ENCODE data around the gene RPS15A. TPM values are rescaled to one million over a fixed set of nuclear protein-coding genes. Genes with fewer than 3 reads are reported as not detected.

Gene RPS15A
- total RNA-seq, 4 donors from 2014 or later, result 785 to 3,002 (median 2,111) TPM

- H3K36me3 ChIP-seq, result peaks cover 0 to 34% of the 10 kb centered on the region in 2 donors
- H3K27me3 ChIP-seq, result no peaks in the 10 kb centered on the region
- H3K9me3 ChIP-seq, result no peaks in the 10 kb centered on the region
- WGBS, 2 donors (ENCODE audit: low coverage in 1 of 2), result 0% methylated on average over 4 to 8 of the region's 8 CpGs
- peak overlapping the region; percentile 84 to 97 (median 94) for H3K27ac ChIP-seq
- TF ChIP-seq EP300 (IDR thresholded peaks at IDR 0.05), result no peak
- TF ChIP-seq CTCF (IDR thresholded peaks at IDR 0.05), result no peak
- no peak for TF ChIP-seq POLR2A (IDR thresholded peaks at IDR 0.05)
- TF ChIP-seq POLR2AphosphoS5 (IDR thresholded peaks at IDR 0.05), result no peak
- ATAC-seq, result no peak
- H3K4me1 ChIP-seq, result peaks cover 0 to 58% (median 14%) of the 10 kb centered on the region in 3 donors
- peak overlapping the region; percentile 73 to 90 for H3K4me3 ChIP-seq
Observed at GRCh38 chr16:18800293-18800692, 10.2 kb upstream of the RPS15A start.

GRCh38 chr16:18799500-18799899, 9.4 kb upstream of the RPS15A start:
- no peaks in the 10 kb centered on the region for H3K27me3 ChIP-seq
- TF ChIP-seq POLR2AphosphoS5 (IDR thresholded peaks at IDR 0.05) (no peak), CTCF (IDR thresholded peaks at IDR 0.05) (no peak), POLR2A (IDR thresholded peaks at IDR 0.05) (no peak), EP300 (IDR thresholded peaks at IDR 0.05) (no peak)
- H3K36me3 ChIP-seq, result peaks cover 3 to 42% of the 10 kb centered on the region in 2 donors
- H3K4me3 ChIP-seq, result peak overlapping the region in 1 of 2 donors; percentile 90
- H3K9me3 ChIP-seq, result no peaks in the 10 kb centered on the region
- WGBS, 2 donors (ENCODE audit: low coverage in 1 of 2), result 51 to 67% methylated on average over 3 of the region's 3 CpGs
- peaks cover 0 to 54% (median 14%) of the 10 kb centered on the region in 3 donors for H3K4me1 ChIP-seq
- no peak for ATAC-seq
- peak overlapping the region in 3 of 4 donors; percentile 24 to 97 (median 92) for H3K27ac ChIP-seq

- Histone ChIP-seq H3K27ac (no peak overlapping the region), H3K9me3 (no peaks in the 10 kb centered on the region), H3K4me1 (peaks cover 0 to 45% (median 14%) of the 10 kb centered on the region in 3 donors), H3K36me3 (peaks cover 3 to 59% of the 10 kb centered on the region in 2 donors), H3K27me3 (no peaks in the 10 kb centered on the region), H3K4me3 (no peak overlapping the region)
- WGBS, 2 donors (ENCODE audit: low coverage in 1 of 2), result 66 to 76% methylated on average over 4 of the region's 4 CpGs
- no peak for TF ChIP-seq CTCF (IDR thresholded peaks at IDR 0.05)
- TF ChIP-seq POLR2AphosphoS5 (IDR thresholded peaks at IDR 0.05), result no peak
- TF ChIP-seq POLR2A (IDR thresholded peaks at IDR 0.05), result no peak
- TF ChIP-seq EP300 (IDR thresholded peaks at IDR 0.05), result no peak
- no peak for ATAC-seq
Observed at GRCh38 chr16:18797746-18798145, 7.6 kb upstream of the RPS15A start.

GRCh38 chr16:18796377-18796776, 6.2 kb upstream of the RPS15A start:
- Histone ChIP-seq H3K4me3 (no peak overlapping the region), H3K27ac (no peak overlapping the region), H3K4me1 (peaks cover 0 to 37% (median 9%) of the 10 kb centered on the region in 3 donors), H3K9me3 (no peaks in the 10 kb centered on the region), H3K36me3 (peaks cover 3 to 71% of the 10 kb centered on the region in 2 donors), H3K27me3 (no peaks in the 10 kb centered on the region)
- TF ChIP-seq POLR2AphosphoS5 (IDR thresholded peaks at IDR 0.05), result no peak
- no peak for TF ChIP-seq EP300 (IDR thresholded peaks at IDR 0.05)
- TF ChIP-seq POLR2A (IDR thresholded peaks at IDR 0.05), result no peak
- TF ChIP-seq CTCF (IDR thresholded peaks at IDR 0.05), result no peak
- 64 to 100% methylated on average over 1 of the region's 1 CpG for WGBS, 2 donors (ENCODE audit: low coverage in 1 of 2)
- no peak for ATAC-seq

GRCh38 chr16:18792836-18793433, 2.8 kb upstream of the RPS15A start:
- Histone ChIP-seq H3K27me3 (no peaks in the 10 kb centered on the region), H3K4me3 (no peak overlapping the region), H3K4me1 (peaks cover 3 to 29% (median 11%) of the 10 kb centered on the region in 3 donors), H3K36me3 (peaks cover 3 to 74% of the 10 kb centered on the region in 2 donors), H3K27ac (no peak overlapping the region), H3K9me3 (no peaks in the 10 kb centered on the region)
- ATAC-seq, result no peak
- TF ChIP-seq EP300 (IDR thresholded peaks at IDR 0.05) (no peak), POLR2A (IDR thresholded peaks at IDR 0.05) (no peak), CTCF (IDR thresholded peaks at IDR 0.05) (no peak), POLR2AphosphoS5 (IDR thresholded peaks at IDR 0.05) (no peak)
- WGBS, 2 donors (ENCODE audit: low coverage in 1 of 2), result 88% methylated on average over 11 of the region's 11 CpGs
